Keratinocyte (primary cell): ENCODE data around the gene FAIM2.

Experiments
- CTCF ChIP-seq, 3 experiments: IDR thresholded peaks in 1 of 3; conservative IDR thresholded peaks in 1 of 3; optimal IDR thresholded peaks in 1 of 3; 2 replicates in 2 of 3; 3 replicates in 1 of 3; pipeline versions ENCODE3 to v1.5.1; 2011; ENCODE audit warnings: low read length in 3 of 3, mild to moderate bottlenecking in 3 of 3, moderate library complexity in 2 of 3, control low read depth in 1 of 3, inconsistent platforms in 1 of 3; ENCODE audit not compliant: insufficient read depth in 2 of 3; ENCODE audit errors: extremely low read depth in 1 of 3
- EZH2 ChIP-seq: IDR thresholded peaks from one replicate; pipeline ENCODE4 v1.6.1; 2012; ENCODE audit warnings: inconsistent platforms, mild to moderate bottlenecking, low read length, moderate library complexity

DNA sequence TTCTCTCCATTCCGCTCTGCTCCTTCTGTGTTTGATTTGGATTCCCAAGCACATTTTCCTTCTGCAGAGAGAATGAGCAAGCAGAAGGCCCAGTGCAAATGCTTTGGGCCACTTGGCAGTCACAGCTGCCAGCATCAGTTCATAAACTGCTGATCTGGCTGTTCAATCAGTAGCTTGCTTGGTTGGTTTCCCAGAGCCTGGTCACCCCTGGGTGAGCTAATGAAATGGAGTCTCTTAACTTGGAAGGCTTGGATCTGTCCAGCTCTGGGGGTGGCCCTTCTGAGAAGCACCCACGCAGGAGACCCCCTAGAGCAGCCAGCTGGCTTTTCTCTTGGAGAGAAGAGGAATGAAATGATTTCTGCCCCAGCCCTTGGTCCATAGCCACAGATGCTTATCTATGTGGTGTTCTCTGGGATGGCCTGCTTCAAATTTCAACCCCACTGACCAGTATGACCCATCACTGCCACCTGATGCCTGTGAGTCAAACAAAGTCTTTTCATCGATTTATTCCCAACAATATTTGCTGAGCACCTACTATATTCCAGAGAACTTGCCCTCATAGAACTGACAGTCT, 30.3 kb downstream of the FAIM2 start:
- TF ChIP-seq CTCF (optimal IDR thresholded peaks at IDR 0.05 in 1 of 3, IDR thresholded peaks at IDR 0.05 in 1 of 3, conservative IDR thresholded peaks at IDR 0.05 in 1 of 3; ENCODE audit: extremely low read depth in 1 of 3, insufficient read depth in 2 of 3, low read length in 3 of 3) (no peak), EZH2 (no peak)
